WTC11 (cell line): ENCODE results near the gene LOXL1. TPM values are rescaled to one million over a fixed set of nuclear protein-coding genes. Genes with fewer than 3 reads are reported as not detected.

Experiments used
- ATAC-seq: fragments of 200-7000 bp; cut with Tn5 transposase; 2 replicates; pipeline ENCODE4 v1.10.0; 2021; ENCODE audit warnings: mild to moderate bottlenecking, moderate library complexity
- CTCF ChIA-PET: fragments of 300-600 bp; sonication (Branson Sonifier 250); formaldehyde crosslinking; loops from one replicate; lab custom pipeline; 2021; ENCODE audit warnings: antibody characterized with exemption; lab: Charles Lee
- POLR2A ChIA-PET: fragments of 350-600 bp; sonication (Branson Sonifier 250); formaldehyde crosslinking; loops from one replicate; lab custom pipeline; 2021; ENCODE audit warnings: antibody characterized with exemption; lab: Charles Lee
- DNase-seq: peaks from one replicate; pipeline ENCODE4 v3.0.0; 2021; ENCODE audit warnings: low spot score
- H3K27ac Mint-ChIP-seq: 2 replicates; pipeline ENCODE4 v1.8.0; 2021; ENCODE audit warnings: mixed read lengths
- H3K27me3 Mint-ChIP-seq: 2 replicates; pipeline ENCODE4 v1.8.0; 2021; ENCODE audit warnings: low read depth, mild to moderate bottlenecking, moderate library complexity, mixed read lengths
- H3K36me3 Mint-ChIP-seq: 2 replicates; pipeline ENCODE4 v1.8.0; 2021; ENCODE audit warnings: mixed read lengths
- H3K4me1 Mint-ChIP-seq: 2 replicates; pipeline ENCODE4 v1.8.0; 2022; ENCODE audit warnings: mixed read lengths
- H3K4me3 Mint-ChIP-seq: 2 replicates; pipeline ENCODE4 v1.8.0; 2021; ENCODE audit warnings: mild to moderate bottlenecking, moderate library complexity, mixed read lengths
- H3K9me3 Mint-ChIP-seq: 2 replicates; pipeline ENCODE4 v1.8.0; 2021; ENCODE audit warnings: mixed read lengths
- CREM ChIP-seq: sonication (generic); formaldehyde crosslinking; IDR thresholded peaks from 2 replicates; pipeline ENCODE4 v1.8.1; 2022; ENCODE audit warnings: mild to moderate bottlenecking, missing genetic modification reagents, moderate library complexity
- ELF4 ChIP-seq: sonication (generic); formaldehyde crosslinking; IDR thresholded peaks from 2 replicates; pipeline ENCODE4 v1.8.1; 2022; ENCODE audit warnings: low read depth, mild to moderate bottlenecking, moderate library complexity, missing genetic modification reagents
- EMX1 ChIP-seq: fragments of 250-450 bp; sonication (Bioruptor Pico); IDR thresholded peaks from 2 replicates; pipeline ENCODE4 v1.8.0; 2021; ENCODE audit warnings: mild to moderate bottlenecking
- ESRRA ChIP-seq: sonication (generic); formaldehyde crosslinking; IDR thresholded peaks from 2 replicates; pipeline ENCODE4 v1.8.1; 2022; ENCODE audit warnings: mild to moderate bottlenecking, missing genetic modification reagents, borderline replicate concordance
- ETV6 ChIP-seq: sonication (generic); formaldehyde crosslinking; IDR thresholded peaks from 2 replicates; pipeline ENCODE4 v1.8.1; 2022; ENCODE audit warnings: mild to moderate bottlenecking, missing genetic modification reagents
- NFE2L1 ChIP-seq: sonication (generic); formaldehyde crosslinking; IDR thresholded peaks from 2 replicates; pipeline ENCODE4 v1.8.1; 2023; ENCODE audit warnings: missing genetic modification reagents
- NR2C2 ChIP-seq: sonication (generic); formaldehyde crosslinking; IDR thresholded peaks from 2 replicates; pipeline ENCODE4 v1.8.0; 2022; ENCODE audit warnings: mild to moderate bottlenecking, missing genetic modification reagents
- SMAD4 ChIP-seq: sonication (generic); formaldehyde crosslinking; IDR thresholded peaks from 2 replicates; pipeline ENCODE4 v1.8.0; 2022; ENCODE audit warnings: mild to moderate bottlenecking, missing genetic modification reagents
- ZBTB21 ChIP-seq: sonication (generic); formaldehyde crosslinking; IDR thresholded peaks from 2 replicates; pipeline ENCODE4 v1.8.1; 2023; ENCODE audit warnings: mild to moderate bottlenecking, missing genetic modification reagents, borderline replicate concordance
- ZNF219 ChIP-seq: sonication (generic); formaldehyde crosslinking; IDR thresholded peaks from 2 replicates; pipeline ENCODE4 v1.8.0; 2023; ENCODE audit warnings: missing genetic modification reagents, mild to moderate bottlenecking, borderline replicate concordance
- ZNF232 ChIP-seq: sonication (generic); formaldehyde crosslinking; IDR thresholded peaks from 2 replicates; pipeline ENCODE4 v1.8.0; 2022; ENCODE audit warnings: mild to moderate bottlenecking, missing genetic modification reagents
- total RNA-seq: library from RNA; stranded (reverse); gene quantifications from 3 replicates; pipeline ENCODE4 v1.2.3, GENCODE V29; 2021
- TF ChIP-seq, protein P1 (sequence below): fragments of 250-450 bp; sonication (Bioruptor Pico); IDR thresholded peaks from 2 replicates; pipeline ENCODE4 v1.8.0; 2021; ENCODE audit warnings: mild to moderate bottlenecking
- TF ChIP-seq, protein P2 (sequence below): sonication (generic); formaldehyde crosslinking; IDR thresholded peaks from 2 replicates; pipeline ENCODE4 v1.8.1; 2022; ENCODE audit warnings: low read depth, missing genetic modification reagents, borderline replicate concordance
- TF ChIP-seq, protein P3 (sequence below): fragments of 250-450 bp; sonication (Bioruptor Pico); IDR thresholded peaks from 2 replicates; pipeline ENCODE4 v1.9.0; 2021; ENCODE audit warnings: mild to moderate bottlenecking, borderline replicate concordance
- TF ChIP-seq, protein P4 (sequence below): fragments of 200-600 bp; IDR thresholded peaks from 2 replicates; pipeline ENCODE4 v1.8.0; 2022; ENCODE audit warnings: antibody characterized with exemption
- TF ChIP-seq, protein P5 (sequence below): fragments of 250-450 bp; sonication (Bioruptor Pico); IDR thresholded peaks from 2 replicates; pipeline ENCODE4 v1.9.0; 2021; ENCODE audit warnings: mild to moderate bottlenecking

Gene LOXL1
- total RNA-seq, 1 experiment from 2014 or later = 10.6 TPM

DNA sequence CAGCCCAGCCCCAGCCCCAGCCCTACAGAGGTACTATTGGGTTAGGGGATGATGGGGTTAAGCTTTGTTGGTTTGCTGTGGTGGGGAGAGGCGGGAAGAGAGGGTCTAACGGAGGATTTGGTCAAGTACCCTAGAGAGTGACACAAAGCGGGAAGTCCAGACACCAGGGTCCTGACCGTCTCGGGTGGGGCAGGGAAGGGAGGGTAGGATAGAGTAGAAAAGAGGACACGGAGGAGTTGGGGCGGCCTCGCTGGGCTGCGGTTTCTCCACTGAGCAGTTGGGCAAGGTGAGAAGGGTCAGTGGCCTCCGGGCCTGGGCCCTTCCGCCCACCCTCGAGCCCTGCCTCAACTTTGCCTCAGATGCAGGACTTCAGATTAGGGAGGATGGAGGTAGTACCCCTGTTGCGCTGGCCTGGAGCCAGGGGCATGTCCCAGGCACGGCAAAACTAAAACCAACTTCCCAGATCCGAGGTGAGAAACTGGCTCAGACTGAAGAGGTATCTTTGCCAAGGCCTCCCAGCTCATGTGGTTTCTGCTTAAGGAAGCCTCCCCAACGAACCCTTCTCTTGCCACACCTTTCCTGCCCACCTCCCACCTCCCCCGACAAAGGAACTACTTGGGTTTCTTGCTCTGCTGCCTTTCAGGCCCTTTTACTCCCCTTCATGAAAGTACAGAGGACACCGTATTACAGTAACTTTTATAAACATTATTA is 68.8 kb downstream of the LOXL1 start:
- peaks cover 36% of the 10 kb centered on the region for H3K4me1 Mint-ChIP-seq
- TF ChIP-seq NR2C2 (CRISPR knock-in tag) (no peak), ZBTB21 (CRISPR knock-in tag) (no peak), SMAD4 (no peak), EMX1 (no peak), ETV6 (CRISPR knock-in tag) (no peak), NFE2L1 (CRISPR knock-in tag) (no peak), ESRRA (no peak), CREM (CRISPR knock-in tag) (no peak), ZNF219 (CRISPR knock-in tag) (no peak), ZNF232 (no peak), ELF4 (CRISPR knock-in tag) (no peak)
- TF ChIP-seq, protein P1, sequence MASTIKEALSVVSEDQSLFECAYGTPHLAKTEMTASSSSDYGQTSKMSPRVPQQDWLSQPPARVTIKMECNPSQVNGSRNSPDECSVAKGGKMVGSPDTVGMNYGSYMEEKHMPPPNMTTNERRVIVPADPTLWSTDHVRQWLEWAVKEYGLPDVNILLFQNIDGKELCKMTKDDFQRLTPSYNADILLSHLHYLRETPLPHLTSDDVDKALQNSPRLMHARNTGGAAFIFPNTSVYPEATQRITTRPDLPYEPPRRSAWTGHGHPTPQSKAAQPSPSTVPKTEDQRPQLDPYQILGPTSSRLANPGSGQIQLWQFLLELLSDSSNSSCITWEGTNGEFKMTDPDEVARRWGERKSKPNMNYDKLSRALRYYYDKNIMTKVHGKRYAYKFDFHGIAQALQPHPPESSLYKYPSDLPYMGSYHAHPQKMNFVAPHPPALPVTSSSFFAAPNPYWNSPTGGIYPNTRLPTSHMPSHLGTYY (CRISPR knock-in tag) = no peak
- TF ChIP-seq, protein P2, sequence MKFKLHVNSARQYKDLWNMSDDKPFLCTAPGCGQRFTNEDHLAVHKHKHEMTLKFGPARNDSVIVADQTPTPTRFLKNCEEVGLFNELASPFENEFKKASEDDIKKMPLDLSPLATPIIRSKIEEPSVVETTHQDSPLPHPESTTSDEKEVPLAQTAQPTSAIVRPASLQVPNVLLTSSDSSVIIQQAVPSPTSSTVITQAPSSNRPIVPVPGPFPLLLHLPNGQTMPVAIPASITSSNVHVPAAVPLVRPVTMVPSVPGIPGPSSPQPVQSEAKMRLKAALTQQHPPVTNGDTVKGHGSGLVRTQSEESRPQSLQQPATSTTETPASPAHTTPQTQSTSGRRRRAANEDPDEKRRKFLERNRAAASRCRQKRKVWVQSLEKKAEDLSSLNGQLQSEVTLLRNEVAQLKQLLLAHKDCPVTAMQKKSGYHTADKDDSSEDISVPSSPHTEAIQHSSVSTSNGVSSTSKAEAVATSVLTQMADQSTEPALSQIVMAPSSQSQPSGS (CRISPR knock-in tag) = no peak
- TF ChIP-seq, protein P3, sequence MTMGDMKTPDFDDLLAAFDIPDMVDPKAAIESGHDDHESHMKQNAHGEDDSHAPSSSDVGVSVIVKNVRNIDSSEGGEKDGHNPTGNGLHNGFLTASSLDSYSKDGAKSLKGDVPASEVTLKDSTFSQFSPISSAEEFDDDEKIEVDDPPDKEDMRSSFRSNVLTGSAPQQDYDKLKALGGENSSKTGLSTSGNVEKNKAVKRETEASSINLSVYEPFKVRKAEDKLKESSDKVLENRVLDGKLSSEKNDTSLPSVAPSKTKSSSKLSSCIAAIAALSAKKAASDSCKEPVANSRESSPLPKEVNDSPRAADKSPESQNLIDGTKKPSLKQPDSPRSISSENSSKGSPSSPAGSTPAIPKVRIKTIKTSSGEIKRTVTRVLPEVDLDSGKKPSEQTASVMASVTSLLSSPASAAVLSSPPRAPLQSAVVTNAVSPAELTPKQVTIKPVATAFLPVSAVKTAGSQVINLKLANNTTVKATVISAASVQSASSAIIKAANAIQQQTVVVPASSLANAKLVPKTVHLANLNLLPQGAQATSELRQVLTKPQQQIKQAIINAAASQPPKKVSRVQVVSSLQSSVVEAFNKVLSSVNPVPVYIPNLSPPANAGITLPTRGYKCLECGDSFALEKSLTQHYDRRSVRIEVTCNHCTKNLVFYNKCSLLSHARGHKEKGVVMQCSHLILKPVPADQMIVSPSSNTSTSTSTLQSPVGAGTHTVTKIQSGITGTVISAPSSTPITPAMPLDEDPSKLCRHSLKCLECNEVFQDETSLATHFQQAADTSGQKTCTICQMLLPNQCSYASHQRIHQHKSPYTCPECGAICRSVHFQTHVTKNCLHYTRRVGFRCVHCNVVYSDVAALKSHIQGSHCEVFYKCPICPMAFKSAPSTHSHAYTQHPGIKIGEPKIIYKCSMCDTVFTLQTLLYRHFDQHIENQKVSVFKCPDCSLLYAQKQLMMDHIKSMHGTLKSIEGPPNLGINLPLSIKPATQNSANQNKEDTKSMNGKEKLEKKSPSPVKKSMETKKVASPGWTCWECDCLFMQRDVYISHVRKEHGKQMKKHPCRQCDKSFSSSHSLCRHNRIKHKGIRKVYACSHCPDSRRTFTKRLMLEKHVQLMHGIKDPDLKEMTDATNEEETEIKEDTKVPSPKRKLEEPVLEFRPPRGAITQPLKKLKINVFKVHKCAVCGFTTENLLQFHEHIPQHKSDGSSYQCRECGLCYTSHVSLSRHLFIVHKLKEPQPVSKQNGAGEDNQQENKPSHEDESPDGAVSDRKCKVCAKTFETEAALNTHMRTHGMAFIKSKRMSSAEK = no peak
- TF ChIP-seq, protein P4, sequence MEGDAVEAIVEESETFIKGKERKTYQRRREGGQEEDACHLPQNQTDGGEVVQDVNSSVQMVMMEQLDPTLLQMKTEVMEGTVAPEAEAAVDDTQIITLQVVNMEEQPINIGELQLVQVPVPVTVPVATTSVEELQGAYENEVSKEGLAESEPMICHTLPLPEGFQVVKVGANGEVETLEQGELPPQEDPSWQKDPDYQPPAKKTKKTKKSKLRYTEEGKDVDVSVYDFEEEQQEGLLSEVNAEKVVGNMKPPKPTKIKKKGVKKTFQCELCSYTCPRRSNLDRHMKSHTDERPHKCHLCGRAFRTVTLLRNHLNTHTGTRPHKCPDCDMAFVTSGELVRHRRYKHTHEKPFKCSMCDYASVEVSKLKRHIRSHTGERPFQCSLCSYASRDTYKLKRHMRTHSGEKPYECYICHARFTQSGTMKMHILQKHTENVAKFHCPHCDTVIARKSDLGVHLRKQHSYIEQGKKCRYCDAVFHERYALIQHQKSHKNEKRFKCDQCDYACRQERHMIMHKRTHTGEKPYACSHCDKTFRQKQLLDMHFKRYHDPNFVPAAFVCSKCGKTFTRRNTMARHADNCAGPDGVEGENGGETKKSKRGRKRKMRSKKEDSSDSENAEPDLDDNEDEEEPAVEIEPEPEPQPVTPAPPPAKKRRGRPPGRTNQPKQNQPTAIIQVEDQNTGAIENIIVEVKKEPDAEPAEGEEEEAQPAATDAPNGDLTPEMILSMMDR = no peak
- TF ChIP-seq, protein P5, sequence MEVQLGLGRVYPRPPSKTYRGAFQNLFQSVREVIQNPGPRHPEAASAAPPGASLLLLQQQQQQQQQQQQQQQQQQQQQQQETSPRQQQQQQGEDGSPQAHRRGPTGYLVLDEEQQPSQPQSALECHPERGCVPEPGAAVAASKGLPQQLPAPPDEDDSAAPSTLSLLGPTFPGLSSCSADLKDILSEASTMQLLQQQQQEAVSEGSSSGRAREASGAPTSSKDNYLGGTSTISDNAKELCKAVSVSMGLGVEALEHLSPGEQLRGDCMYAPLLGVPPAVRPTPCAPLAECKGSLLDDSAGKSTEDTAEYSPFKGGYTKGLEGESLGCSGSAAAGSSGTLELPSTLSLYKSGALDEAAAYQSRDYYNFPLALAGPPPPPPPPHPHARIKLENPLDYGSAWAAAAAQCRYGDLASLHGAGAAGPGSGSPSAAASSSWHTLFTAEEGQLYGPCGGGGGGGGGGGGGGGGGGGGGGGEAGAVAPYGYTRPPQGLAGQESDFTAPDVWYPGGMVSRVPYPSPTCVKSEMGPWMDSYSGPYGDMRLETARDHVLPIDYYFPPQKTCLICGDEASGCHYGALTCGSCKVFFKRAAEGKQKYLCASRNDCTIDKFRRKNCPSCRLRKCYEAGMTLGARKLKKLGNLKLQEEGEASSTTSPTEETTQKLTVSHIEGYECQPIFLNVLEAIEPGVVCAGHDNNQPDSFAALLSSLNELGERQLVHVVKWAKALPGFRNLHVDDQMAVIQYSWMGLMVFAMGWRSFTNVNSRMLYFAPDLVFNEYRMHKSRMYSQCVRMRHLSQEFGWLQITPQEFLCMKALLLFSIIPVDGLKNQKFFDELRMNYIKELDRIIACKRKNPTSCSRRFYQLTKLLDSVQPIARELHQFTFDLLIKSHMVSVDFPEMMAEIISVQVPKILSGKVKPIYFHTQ (CRISPR knock-in tag) = no peak
- H3K4me3 Mint-ChIP-seq = peak overlapping the region; percentile 97
- H3K27ac Mint-ChIP-seq = peak overlapping the region; percentile 73
- H3K9me3 Mint-ChIP-seq = no peaks in the 10 kb centered on the region
- POLR2A ChIA-PET = interaction anchor here (0.7 to 1.4 kb wide), 6 partner anchors 15 to 144 kb away, joined by 3 to 7 read pairs (median 3); no protein-coding TSS in a partner anchor
- ATAC-seq = peak; percentile 9
- H3K27me3 Mint-ChIP-seq = peaks cover 13% of the 10 kb centered on the region
- H3K36me3 Mint-ChIP-seq = peaks cover 9% of the 10 kb centered on the region
- no peak for DNase-seq
- CTCF ChIA-PET = interaction anchor here (0.6 to 5.5 kb wide), 26 partner anchors 9 to 626 kb away, joined by 3 to 89 read pairs (median 5); partner anchors contain the start of genes LOXL1 and STRA6
